Esophagus squamous epithelium (tissue), 5 donors: Measurements from ENCODE around the gene TBC1D5. TPM values are rescaled to one million over a fixed set of nuclear protein-coding genes. Genes with fewer than 3 reads are reported as not detected.
"Not testable (repeated sequence)": the region's sequence is repeated elsewhere in the genome, so short reads cannot be mapped to it uniquely, and the experiment has no call there.

ENCODE experiments used
- DNase-seq: peaks from one replicate; lab custom pipeline; 2025; lab: John Stamatoyannopoulos, UW
- H3K27ac ChIP-seq, 4 donors: fragments of 200-600 bp; sonication (generic); one replicate each; pipeline ENCODE4 v1.5.1; 2016 to 2019; ENCODE audit warnings: mild to moderate bottlenecking in 1 of 4
- H3K27me3 ChIP-seq, 4 donors: fragments of 200-600 bp; sonication (generic); 1 replicate in 3 of 4; 2 replicates in 1 of 4; pipeline versions ENCODE4 v1.5.1 to v1.6.0; 2017 to 2021; ENCODE audit warnings: antibody characterized with exemption in 1 of 4
- H3K36me3 ChIP-seq, 3 donors: fragments of 200-600 bp; sonication (generic); one replicate each; pipeline ENCODE4 v1.5.1; 2016 to 2019
- H3K4me1 ChIP-seq, 3 donors: fragments of 200-600 bp; sonication (generic); one replicate each; pipeline ENCODE4 v1.5.1; 2017 to 2019
- H3K4me3 ChIP-seq, 4 donors: fragments of 200-600 bp; sonication (generic); 1 replicate in 3 of 4; 2 replicates in 1 of 4; pipeline ENCODE4 v1.5.1; 2016 to 2019; ENCODE audit warnings: mild to moderate bottlenecking in 2 of 4, moderate library complexity in 1 of 4
- H3K9me3 ChIP-seq, 3 donors: fragments of 200-600 bp; sonication (generic); one replicate each; pipeline ENCODE4 v1.5.1; 2016 to 2019
- CTCF ChIP-seq, 6 experiments: fragments of 450-650 bp in 4 of 6; fragments of 200-600 bp in 2 of 6; sonication (generic) in 2 of 6; IDR thresholded peaks; one replicate each; pipeline ENCODE4 v1.5.1; 2016 to 2019; ENCODE audit warnings: antibody characterized with exemption in 6 of 6, mild to moderate bottlenecking in 4 of 6, moderate library complexity in 4 of 6
- POLR2A ChIP-seq, 4 donors: fragments of 450-650 bp; IDR thresholded peaks; one replicate each; pipeline ENCODE4 v1.6.1; 2017; ENCODE audit warnings: antibody characterized with exemption in 4 of 4, mild to moderate bottlenecking in 4 of 4, moderate library complexity in 3 of 4
- WGBS, 2 donors: methylation state at CpG; one replicate each; pipeline ENCODE4 v1.1.5; 2018; 5-methylcytosine and 5-hydroxymethylcytosine counted together
- intact Hi-C: fragments of 100-400 bp; cut with DNase I; formaldehyde crosslinking; loops from one replicate; pipeline ENCODE4 v1.15.0; 2022
- total RNA-seq, 4 donors: library from RNA; depleted of rRNA; stranded (reverse); fragments of >200 nt; gene quantifications; one replicate each; pipeline ENCODE4 v1.1.0, GENCODE V29; 2016
- donor health status: DM: yes; HTN: yes; CAD: no.

TBC1D5 gene
- total RNA-seq, 4 donors from 2014 or later: 32.8 to 56.1 (median 39.9) TPM

GRCh38 chr3:17544632-17545031, 197.8 kb downstream of the TBC1D5 start:
- Histone ChIP-seq H3K27ac (no peak overlapping the region), H3K9me3 (no peaks in the 10 kb centered on the region), H3K4me3 (no peak overlapping the region), H3K36me3 (peaks cover 0 to 11% (median 0%) of the 10 kb centered on the region in 3 donors), H3K27me3 (no peaks in the 10 kb centered on the region), H3K4me1 (no peaks in the 10 kb centered on the region)
- 87 to 98% methylated on average over 2 of the region's 2 CpGs for WGBS, 2 donors
- TF ChIP-seq POLR2A (IDR thresholded peaks at IDR 0.05) (no peak), CTCF (IDR thresholded peaks at IDR 0.05) (no peak)
- no peak for DNase-seq
- intact Hi-C loops: no loop called here

DNA sequence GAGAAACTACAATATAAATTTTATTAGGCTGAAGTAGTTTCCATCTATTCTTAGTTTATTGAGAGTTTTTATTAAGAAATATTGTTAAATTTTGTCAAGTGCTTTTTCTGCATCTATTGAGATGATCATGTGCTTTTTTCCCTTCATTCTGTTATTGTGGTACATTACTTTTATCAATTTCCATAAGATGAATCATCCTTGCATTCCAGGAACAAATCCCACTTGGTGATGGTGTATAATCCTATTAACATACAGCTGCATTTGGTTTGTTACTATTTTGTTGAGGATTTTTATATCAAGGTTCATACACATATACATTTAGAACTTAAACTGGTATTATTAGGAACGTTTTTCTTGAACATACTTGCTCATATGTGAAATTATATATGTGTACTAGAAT, 199.8 kb downstream of the TBC1D5 start:
- H3K27me3 ChIP-seq: no peaks in the 10 kb centered on the region
- no peaks in the 10 kb centered on the region for H3K9me3 ChIP-seq
- H3K4me3 ChIP-seq: no peak overlapping the region
- no peak for TF ChIP-seq POLR2A (IDR thresholded peaks at IDR 0.05)
- TF ChIP-seq CTCF (IDR thresholded peaks at IDR 0.05): no peak
- H3K4me1 ChIP-seq: no peaks in the 10 kb centered on the region
- H3K27ac ChIP-seq: no peak overlapping the region
- 87 to 88% methylated on average over 1 of the region's 1 CpG for WGBS, 2 donors
- intact Hi-C loops: no loop called here
- peaks cover 0 to 11% (median 0%) of the 10 kb centered on the region in 3 donors for H3K36me3 ChIP-seq
- no peak for DNase-seq

- DNase-seq: no peak
- H3K4me1 ChIP-seq: no peaks in the 10 kb centered on the region
- TF ChIP-seq POLR2A (IDR thresholded peaks at IDR 0.05) (no peak), CTCF (IDR thresholded peaks at IDR 0.05) (no peak)
- no peak overlapping the region for H3K27ac ChIP-seq
- WGBS, 2 donors: 88 to 92% methylated on average over 3 of the region's 3 CpGs
- H3K36me3 ChIP-seq: peaks cover 0 to 11% (median 0%) of the 10 kb centered on the region in 3 donors
- H3K9me3 ChIP-seq: no peaks in the 10 kb centered on the region
- no peak overlapping the region for H3K4me3 ChIP-seq
- intact Hi-C loops: no loop called here
- no peaks in the 10 kb centered on the region for H3K27me3 ChIP-seq
Measured at GRCh38 chr3:17539436-17539835, 203.0 kb downstream of the TBC1D5 start.

- H3K36me3 ChIP-seq: no peaks in the 10 kb centered on the region
- H3K27me3 ChIP-seq: no peaks in the 10 kb centered on the region
- DNase-seq: no peak
- intact Hi-C loops: no loop called here
- H3K4me1 ChIP-seq: no peaks in the 10 kb centered on the region
- no peak for TF ChIP-seq CTCF (IDR thresholded peaks at IDR 0.05)
- no peak for TF ChIP-seq POLR2A (IDR thresholded peaks at IDR 0.05)
- H3K4me3 ChIP-seq: no peak overlapping the region
- 40 to 62% methylated on average over 2 of the region's 2 CpGs for WGBS, 2 donors
- H3K9me3 ChIP-seq: no peaks in the 10 kb centered on the region
- H3K27ac ChIP-seq: no peak overlapping the region
Measured at GRCh38 chr3:17535274-17535673, 207.2 kb downstream of the TBC1D5 start.

GRCh38 chr3:17532446-17532845, 210.0 kb downstream of the TBC1D5 start:
- intact Hi-C loops, DNase-seq, H3K27ac ChIP-seq, H3K27me3 ChIP-seq, H3K4me3 ChIP-seq, H3K4me1 ChIP-seq, H3K9me3 ChIP-seq, H3K36me3 ChIP-seq: not testable (repeated sequence)
- WGBS, 2 donors: 100% methylated on average over 4 of the region's 4 CpGs

DNA sequence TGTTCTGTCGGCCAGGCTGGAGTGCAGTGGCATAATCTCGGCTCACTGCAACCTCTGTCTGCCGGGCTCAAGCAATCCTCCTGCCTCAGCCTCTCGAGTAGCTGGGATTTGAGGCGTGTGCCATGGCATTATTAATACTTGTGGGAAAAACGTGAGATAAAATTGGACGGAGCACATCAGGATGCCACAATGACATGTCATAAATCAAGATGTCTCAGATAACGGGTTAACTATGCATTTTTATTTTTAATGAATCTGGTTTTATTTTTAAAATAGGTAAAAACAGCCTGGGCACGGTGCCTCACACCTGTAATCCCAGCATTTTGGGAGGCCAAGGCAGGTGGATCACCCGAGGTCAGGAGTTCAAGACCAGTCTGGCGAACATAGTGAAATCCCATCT, 212.8 kb downstream of the TBC1D5 start:
- WGBS, 2 donors: 88 to 95% methylated on average over 11 of the region's 11 CpGs
- Histone ChIP-seq H3K9me3 (no peaks in the 10 kb centered on the region), H3K4me1 (no peaks in the 10 kb centered on the region), H3K4me3 (no peak overlapping the region), H3K27me3 (no peaks in the 10 kb centered on the region), H3K36me3 (no peaks in the 10 kb centered on the region), H3K27ac (no peak overlapping the region)
- no peak for DNase-seq
- TF ChIP-seq POLR2A (IDR thresholded peaks at IDR 0.05) (no peak), CTCF (IDR thresholded peaks at IDR 0.05) (no peak)
- intact Hi-C loops: no loop called here
